HFF-Myc (cell line): ENCODE results near the gene TRAPPC10.
"Not testable (repeated sequence)": the region's sequence is repeated elsewhere in the genome, so short reads cannot be mapped to it uniquely, and the experiment has no call there.

Experiments
- DNase-seq: peaks from one replicate; pipeline ENCODE4 v3.0.0-alpha.2; 2011; ENCODE audit warnings: low read depth; ENCODE audit errors: extremely low read depth
- H3K4me3 ChIP-seq: replicated peaks from 2 replicates; pipeline ENCODE4 v1.5.1; 2011; ENCODE audit warnings: low read depth, mild to moderate bottlenecking, control low read depth, low read length

TRAPPC10 gene

GRCh38 chr21:44144784-44145602 is 132.9 kb downstream of the TRAPPC10 start:
- not testable (repeated sequence) for DNase-seq, H3K4me3 ChIP-seq

GRCh38 chr21:44145616-44146015 is 133.5 kb downstream of the TRAPPC10 start:
- not testable (repeated sequence) for DNase-seq, H3K4me3 ChIP-seq

DNA sequence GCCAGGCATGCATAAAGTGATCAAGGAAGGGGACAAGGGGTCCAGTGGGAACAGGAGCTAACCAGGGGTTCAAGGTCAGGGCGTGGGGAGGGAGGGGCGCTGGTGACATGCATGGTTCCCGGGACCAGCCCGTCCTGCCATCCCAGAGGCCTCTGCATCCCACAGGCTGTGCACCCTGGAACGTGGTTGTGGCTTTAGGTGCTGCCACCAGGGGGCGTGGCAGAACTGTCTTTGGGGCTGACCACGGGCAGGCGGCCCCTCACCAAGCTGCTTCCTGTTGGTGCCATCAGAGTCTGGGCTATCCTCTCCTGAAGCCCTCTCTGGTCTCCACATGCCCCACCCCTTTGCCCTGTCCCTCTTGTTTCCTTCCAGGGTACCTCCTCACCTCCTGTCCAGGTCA is 135.0 kb downstream of the TRAPPC10 start:
- H3K4me3 ChIP-seq, DNase-seq: not testable (repeated sequence)

- not testable (repeated sequence) for DNase-seq, H3K4me3 ChIP-seq
These were observed 138.1 kb downstream of the TRAPPC10 start for GRCh38 chr21:44150255-44150654.

- DNase-seq, H3K4me3 ChIP-seq: not testable (repeated sequence)
These were observed 141.2 kb downstream of the TRAPPC10 start for GRCh38 chr21:44153214-44153888.

DNA sequence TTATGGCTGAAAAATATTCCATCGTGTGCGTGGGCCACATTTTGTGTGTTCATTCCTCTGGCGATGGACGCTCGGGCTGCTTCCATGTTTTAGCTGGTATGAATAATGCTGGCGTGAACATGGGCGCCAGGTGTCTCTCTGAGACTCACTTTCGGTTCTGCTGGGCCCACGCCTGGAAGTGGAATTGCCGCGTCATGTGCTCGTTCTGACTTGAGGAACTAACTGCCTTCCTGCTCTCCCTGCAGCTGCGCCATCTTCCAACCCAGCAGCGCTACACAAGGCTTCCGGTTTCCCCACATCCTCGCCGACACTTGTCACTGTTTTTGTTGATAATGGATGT is 141.8 kb downstream of the TRAPPC10 start:
- DNase-seq, H3K4me3 ChIP-seq: not testable (repeated sequence)

DNA sequence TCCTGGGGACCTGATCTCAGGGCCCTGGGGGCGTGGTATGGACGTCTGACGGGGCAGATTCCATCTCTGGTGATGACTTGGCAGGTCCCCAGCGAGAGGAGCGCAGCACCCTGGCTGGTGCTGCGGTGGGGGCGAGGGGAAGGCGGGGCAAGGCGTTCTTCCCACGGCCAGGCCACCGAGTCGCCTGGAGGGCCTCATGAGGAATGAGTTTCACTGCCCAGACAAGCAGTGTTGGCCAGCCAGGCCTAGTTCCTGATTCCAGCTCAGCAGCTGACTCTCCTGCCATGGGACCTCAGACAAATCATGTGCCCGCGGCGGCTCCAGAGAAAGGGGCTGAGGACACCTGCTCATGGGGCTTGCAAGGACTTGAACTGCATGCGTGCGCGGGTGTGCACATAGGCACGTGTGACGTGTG is 142.7 kb downstream of the TRAPPC10 start:
- not testable (repeated sequence) for H3K4me3 ChIP-seq, DNase-seq

GRCh38 chr21:44155231-44155993 is 143.3 kb downstream of the TRAPPC10 start:
- DNase-seq, result not testable (repeated sequence)

GRCh38 chr21:44155994-44156380 is 143.9 kb downstream of the TRAPPC10 start:
- H3K4me3 ChIP-seq, DNase-seq: not testable (repeated sequence)

More at GRCh38 chr21:44155231-44155993, 143.3 kb downstream of the TRAPPC10 start:
- not testable (repeated sequence) for H3K4me3 ChIP-seq
